Hepatocyte (in vitro differentiated cells): Measurements from ENCODE around the gene AP2A1.

ENCODE experiments used
- CTCF ChIP-seq: fragments of 200-600 bp; sonication (generic); IDR thresholded peaks from 2 replicates; pipeline ENCODE4 v1.5.1; 2016; ENCODE audit warnings: antibody characterized with exemption, mild to moderate bottlenecking; ENCODE audit not compliant: poor library complexity
- EZH2 ChIP-seq: fragments of 200-600 bp; sonication (generic); IDR thresholded peaks from 2 replicates; pipeline ENCODE4 v1.6.1; 2016; ENCODE audit warnings: antibody characterized with exemption, mild to moderate bottlenecking, borderline replicate concordance
- EZH2phosphoT487 ChIP-seq: fragments of 200-600 bp; sonication (generic); IDR thresholded peaks from one replicate; pipeline ENCODE4 v1.6.1; 2018; ENCODE audit warnings: antibody characterized with exemption, mild to moderate bottlenecking, low read depth, moderate library complexity; ENCODE audit not compliant: unreplicated experiment, severe bottlenecking

- TF ChIP-seq EZH2phosphoT487 (no peak), CTCF (no peak), EZH2 (no peak)
Measured at GRCh38 chr19:49749055-49749716, 17.6 kb upstream of the AP2A1 start.
